GM21737 (cell line): Measurements from ENCODE around the gene STK4.
"Not testable (repeated sequence)": the region's sequence is repeated elsewhere in the genome, so short reads cannot be mapped to it uniquely, and the experiment has no call there.

ENCODE experiments used
- ATAC-seq: cut with Tn5 transposase; IDR thresholded peaks from one replicate; pipeline ENCODE4 v1.9.1; 2021; ENCODE audit warnings: mild to moderate bottlenecking, moderate library complexity; ENCODE audit not compliant: unreplicated experiment

Gene STK4

DNA sequence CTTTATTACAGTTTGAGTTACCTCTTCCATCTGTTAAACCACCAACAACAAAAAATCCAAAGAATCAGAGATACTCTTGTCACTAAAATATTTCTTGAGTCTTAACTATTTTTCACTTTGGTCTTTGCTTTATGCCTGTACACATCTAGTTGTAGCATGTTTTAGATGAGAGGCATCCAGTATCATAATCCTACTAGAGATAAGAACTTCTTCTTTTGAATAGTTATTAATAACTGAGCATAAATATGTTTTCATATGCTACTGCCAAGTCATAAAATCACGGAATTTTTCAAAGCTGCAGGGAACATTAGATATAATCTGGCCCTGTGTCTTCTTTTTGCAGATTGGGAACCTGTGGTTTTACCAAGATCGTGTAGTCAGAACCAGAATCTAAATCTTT lies 55.3 kb downstream of the STK4 start:
- no peak for ATAC-seq

DNA sequence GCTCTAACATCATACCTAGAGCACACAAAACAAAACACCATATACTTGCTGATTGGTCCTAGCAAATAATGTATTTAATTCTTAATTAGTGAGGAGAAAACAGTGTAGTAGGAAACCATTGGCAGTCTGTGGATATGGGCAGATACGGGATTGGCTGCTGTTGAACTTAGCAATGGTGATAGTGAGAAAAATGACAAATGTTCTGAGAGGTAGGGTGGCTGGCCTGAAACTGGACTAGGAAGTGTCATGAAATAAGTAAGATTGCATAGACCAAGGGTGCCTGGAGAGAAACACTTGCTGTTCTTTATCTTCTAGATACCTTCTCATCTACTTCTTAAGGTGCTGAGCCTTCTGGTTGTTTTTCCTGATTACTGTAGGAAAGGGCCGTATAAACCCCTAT lies 56.8 kb downstream of the STK4 start:
- not testable (repeated sequence) for ATAC-seq

DNA sequence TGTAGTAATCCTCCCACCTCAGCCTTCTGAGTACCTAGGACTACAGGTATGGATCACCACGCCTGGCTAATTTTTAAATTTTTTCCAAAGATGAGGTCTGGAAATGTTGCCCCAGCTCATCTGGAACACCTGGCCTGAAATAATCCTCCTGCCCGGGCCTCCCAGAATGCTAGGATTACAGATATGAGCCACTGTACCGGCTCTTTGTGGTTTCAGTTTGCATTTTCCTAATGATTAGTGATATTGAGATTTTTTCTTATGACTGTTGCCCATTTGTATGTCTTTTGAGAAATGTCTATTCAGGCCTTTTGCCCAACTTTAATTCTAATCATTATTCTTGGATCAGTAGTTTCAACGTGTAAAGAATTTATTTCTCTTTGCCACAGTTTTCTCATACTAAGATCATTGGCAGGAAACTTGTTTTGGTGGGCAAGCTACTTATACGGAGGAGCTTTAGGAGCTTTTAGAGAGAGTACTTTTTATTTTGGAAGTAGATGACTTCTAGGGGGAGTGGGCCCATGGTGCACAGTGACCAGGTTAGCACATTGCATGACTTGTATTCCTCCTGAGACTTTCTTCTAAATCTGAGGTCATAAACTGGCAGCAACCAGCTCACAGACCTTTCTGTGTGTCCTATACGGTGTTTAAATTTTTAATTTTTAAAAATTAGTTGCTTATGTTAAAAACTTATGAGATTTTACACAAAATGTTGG lies 62.3 kb downstream of the STK4 start:
- no peak for ATAC-seq

DNA sequence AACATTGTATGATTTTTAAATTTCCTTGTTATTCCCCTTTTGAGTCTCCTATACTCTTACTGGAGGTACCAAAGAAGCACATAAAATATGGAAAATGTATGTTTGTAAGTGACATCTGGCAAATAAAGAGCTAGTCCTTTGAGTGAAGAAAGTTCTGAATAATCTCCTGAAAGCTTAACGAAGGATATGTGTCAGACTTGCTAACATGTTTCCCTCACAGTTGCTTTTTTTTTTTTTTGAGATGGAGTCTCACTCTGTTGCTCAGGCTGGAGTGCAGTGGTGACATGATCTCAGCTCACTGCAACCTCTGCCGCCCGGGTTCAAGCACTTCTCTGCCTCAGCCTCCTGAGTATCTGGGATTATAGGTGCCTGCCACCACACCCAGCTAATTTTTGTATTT lies 63.6 kb downstream of the STK4 start:
- no peak for ATAC-seq

DNA sequence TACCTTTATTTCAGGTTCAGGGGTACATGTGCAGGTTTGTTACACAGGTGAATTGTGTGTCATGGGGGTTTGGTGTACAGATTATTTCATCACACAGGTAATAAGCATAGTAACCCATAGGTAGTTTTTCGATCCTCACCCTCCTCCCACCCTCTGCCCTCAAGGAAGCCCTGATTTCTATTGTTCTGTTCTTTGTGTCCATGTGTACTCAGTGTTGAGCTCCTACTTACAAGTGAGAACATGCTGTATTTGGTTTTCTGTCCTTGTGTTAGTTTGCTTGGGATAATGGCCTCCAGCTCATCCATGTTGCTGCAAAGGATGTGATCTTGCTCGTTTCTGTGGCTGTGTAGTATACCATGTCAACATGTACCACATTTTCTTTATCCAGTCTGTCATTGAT lies 66.0 kb downstream of the STK4 start:
- ATAC-seq: no peak

DNA sequence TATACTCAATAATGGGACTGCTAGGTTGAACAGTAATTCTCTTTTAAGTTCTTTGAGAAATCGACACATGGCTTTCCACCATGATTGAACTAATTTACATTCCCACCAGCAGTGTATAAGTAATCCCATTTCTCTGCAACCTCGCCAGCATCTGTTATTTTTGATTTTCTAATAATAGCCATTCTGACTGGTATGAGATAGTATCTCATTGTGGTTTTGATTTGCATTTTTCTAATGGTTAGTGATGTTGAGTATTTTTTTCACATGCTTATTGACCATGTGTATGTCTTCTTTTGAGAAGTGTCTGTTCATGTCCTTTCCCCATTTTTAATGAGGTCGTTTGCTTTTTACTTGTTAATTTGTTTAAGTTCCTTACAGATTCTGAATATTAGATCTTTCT lies 66.5 kb downstream of the STK4 start:
- ATAC-seq: no peak

DNA sequence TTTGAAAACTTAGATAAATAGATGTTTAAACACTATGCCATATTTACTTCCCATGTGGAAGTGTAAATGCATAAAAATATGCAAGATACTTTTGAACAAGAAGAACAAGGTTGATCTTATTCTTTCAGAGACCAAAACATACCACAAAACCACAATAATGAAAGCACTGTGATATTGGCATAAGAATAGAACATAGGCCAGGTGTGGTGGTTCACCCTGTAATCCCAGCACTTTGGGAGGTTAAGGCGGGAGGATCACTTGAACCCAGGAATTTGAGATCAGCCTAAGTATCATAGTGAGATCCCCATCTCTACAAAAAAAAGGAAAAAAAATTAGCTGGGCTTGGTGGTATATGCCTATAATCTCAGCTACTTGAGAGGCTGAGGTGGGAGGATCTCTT lies 68.1 kb downstream of the STK4 start:
- ATAC-seq: no peak

DNA sequence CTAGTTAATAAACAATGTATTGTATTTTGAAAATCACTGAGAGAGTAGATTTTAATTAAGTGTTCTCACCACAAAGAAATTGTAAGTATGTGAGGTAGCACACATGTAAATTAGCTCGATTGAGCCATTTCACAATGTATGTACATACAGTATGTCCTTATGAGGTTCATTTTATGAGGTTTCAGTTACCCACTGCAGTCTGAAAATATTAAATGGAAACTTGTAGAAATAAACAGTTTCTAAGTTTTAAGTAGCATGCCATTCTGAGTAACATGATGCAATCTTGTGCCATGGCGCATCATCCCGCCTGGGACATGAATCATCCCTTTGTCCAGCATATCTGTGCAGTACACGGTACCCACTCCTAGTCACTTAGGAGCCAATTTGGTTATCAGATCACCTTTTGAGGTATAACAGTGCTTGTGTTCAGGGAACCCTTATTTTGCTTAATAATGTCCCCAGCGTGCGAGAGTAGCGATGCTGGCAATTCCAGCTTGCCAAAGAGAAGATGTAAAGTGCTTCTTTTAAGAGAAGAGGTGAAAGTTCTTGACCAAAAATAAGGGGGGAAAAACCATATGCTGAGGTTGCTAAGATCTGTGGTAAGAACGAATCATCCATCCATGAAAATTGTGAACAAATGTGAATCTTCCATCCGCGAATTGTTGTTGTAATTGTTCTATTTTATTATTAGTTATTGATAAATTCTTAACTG lies 69.9 kb downstream of the STK4 start:
- no peak for ATAC-seq

DNA sequence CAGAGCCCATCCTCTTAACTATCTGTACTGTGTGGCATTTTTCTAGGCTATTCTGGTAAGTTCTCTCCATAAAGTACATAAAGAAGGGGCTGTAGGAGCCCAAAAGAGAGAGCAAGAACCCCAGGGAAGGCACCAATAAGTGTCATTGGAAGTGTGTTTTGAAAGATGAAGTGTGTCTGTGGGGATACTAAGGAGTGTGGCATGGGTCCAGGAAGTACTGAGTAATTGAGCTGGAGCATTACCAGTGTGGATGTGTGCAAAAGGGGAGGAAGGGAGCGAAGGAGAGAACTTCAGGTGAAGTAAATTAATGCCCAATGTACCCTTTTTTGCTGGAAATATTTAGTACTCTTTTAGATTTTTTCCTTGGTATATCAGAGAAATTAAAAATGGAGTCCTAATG lies 70.7 kb downstream of the STK4 start:
- ATAC-seq: no peak

DNA sequence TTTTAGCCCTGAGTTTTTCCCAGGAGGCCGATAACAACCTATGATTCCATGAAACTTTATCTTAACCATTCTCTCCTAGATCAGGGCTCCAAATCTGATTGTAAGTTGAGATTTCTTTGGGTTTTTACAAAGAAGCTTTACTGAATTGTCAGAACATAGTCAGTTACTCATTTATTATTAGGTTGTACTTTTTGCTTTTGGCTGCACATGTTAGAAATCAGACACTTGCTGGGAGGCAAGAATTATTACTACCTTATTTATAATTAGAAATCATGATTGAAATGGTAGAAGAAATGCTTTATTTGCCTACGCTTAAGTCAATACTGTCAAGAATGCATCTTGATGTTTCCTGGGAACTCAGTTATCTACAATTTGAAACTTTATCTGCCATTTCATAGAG lies 71.3 kb downstream of the STK4 start:
- ATAC-seq: no peak

DNA sequence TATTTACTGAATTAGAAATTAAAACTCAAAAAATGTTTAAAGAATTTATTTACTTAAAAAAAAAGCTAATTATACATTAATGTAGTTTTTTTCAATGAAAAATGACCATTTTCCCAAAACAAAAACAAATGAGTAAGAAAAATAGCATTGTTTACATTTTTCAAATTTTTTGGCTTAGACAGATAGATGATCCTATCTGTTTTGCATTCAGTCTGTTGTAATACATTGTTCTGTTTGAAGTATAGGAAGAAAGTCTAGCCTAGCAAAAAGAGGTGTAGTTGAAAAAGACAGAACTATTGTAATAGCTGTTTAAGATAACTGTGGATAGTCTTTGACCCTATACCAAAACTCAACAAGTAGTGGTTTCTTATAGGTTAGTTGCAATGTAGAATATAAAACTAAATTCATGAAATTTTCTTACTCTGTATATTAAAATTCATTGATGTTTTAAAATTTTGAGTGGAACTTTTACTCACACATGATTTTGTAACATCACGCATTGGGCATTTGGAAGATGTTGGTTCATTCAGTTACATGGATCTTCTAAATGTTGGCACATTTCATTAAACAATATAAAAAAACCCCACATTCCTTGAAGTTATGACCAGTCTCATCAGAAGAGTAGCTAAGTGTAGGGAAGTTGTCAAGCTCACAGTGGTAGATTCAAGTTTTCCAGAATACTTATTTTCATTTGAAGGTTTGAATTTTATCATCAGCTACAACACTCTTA lies 72.6 kb downstream of the STK4 start:
- ATAC-seq: no peak

DNA sequence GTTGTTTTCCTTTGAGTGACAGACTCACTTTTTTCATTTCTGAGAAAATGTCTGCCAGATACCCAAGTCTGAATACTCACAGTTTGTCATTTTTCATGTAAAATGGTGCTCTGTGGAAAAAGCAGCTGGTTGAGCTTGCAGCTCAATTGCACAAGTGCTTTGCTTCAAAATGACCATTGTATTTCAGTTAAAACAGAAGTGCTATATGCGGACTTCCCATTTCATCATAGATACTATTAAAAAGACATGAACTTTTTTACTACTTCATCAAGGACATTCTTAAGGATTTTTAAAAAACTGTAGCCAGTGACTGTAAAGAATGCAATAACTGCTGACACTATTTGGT lies 73.1 kb downstream of the STK4 start:
- no peak for ATAC-seq

DNA sequence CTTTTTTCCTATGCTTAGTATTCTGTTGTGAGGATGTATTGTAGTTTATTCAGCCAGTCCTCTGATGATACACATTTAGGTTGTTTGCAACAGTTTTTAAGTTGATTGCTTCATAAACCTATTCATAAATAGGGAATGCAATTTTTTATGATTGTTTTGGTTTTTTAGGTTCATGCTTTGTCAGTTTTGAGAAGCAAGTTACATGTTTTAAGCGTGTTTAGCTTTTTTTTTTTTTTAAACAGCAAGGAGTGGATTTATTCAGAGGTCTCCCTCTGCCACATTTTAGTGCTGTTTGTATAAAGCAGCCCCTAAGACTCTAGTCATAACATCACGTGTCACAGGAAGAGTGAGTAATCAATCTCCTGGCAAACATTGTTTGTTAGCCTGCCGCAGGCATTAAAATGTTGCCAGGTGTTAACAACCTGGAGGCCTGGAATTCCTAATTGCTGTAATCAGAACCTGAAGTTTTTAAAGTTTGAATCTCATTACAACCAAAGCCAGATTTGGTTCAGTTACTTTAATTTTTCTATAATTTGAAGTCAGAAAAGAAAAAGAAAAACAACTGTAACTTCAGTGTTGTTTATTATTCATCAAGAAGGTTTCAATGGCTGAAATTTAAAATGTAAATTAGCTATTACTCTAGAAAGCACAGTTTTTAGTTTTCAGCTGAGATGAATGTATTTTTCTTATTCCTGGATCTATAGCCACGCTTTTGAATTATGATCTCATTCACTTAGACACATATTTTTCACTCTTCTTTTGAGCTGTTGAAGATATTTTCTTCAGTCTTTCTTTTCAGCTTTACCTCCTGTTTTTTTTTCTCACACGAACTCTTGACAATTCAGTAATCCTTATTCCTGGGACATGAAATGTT lies 75.4 kb downstream of the STK4 start:
- ATAC-seq: no peak

DNA sequence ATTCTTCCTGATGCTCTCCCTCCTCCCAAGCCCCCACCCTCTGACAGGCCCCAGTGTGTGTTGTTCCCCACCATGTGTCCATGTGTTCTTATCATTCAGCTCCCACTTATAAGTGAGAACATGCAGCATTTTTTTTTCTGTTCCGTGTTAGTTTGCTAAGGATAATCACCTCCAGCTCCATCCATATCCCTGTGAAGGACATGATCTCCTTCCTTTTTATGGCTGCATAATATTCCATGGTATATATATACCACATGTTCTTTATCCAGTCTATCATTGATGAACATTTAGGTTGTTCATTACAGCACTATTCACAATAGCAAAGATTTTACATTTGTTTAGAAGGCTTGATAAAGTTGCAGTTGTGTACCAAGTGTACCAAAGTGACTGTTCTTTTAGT lies 76.7 kb downstream of the STK4 start:
- ATAC-seq: no peak

DNA sequence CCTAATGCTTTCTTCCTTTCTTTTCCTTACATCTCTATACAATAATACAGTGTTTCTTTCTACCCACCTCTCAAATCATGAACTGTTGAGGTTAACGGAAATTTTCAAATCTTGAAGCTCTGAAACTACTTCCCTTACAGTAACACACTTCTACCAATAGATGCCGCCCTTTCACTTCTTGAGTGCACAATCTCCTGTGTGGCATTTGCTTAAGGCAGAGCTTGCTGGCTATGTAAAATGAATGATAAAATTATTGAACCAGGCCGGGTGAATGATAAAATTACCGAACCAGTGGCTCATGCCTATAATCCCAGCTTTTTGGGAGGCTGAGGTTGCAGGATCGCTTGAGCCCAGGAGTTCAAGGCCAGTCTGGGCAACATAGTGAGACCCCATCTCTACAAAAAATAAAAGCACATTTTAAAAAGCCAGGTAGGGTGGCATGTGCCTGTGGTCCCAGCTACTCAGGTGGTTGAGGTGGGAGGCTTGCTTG lies 77.8 kb downstream of the STK4 start:
- no peak for ATAC-seq

DNA sequence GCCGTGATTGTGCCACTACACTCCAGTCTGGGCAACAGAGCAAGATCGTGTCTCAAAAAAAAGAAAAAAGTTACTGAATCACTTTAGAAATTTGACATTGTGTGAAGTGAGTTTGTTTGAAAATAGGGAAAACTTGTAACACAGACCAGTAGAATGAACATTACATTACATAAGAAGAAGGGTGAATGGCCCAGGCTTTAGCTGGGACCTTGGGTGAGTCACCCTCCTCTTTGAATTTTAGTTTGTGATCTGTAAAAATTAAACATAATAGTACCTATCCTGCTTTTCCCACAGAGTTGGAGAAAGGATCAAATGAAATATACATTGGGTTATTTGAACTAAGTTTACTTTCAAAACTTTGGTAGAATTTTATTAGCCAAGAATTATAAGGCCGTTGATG lies 78.3 kb downstream of the STK4 start:
- ATAC-seq: no peak

DNA sequence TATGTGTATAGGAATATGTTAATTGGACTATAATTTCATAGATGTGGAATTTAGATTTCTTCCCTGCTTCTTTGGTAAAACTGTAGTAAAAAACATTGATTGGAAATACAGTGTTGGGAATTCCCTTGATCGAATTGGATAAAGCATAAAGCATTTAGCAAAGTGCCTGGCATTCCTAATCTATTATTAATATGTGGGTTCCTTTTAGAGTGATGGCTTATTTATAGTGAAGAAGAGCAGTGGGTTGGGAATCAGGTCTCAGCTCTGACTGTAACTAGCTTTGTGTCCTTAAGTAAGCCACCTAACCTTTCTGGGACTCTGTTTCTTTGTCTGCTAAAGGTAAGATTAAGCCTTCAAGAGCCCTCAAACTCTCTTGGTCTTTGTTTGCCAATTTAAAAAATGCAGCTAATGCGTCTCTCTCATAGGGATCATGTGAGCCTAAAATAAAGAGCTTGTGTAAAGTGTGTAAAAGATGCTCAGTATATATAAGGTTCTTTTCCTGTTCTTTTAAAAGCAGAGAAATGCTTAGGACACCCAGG lies 81.3 kb downstream of the STK4 start:
- no peak for ATAC-seq

DNA sequence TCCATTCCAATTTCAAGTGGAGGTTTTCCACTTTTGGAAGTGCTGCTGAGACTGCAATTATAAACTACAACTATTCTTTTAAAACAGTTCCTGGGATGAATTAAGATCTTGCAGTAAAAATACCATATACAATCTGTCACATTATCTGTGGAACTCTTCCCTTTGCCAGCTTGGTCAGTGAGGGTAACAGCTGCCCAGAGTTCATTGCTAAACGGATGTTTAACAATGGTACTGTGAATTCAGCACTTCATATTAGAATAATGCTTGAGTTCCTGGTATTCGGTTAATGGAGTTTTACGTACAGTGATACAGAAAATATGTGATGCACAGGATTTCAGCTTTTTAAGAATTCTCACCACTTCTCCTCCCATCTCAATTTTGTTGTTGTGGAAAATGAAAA lies 83.1 kb downstream of the STK4 start:
- no peak for ATAC-seq

DNA sequence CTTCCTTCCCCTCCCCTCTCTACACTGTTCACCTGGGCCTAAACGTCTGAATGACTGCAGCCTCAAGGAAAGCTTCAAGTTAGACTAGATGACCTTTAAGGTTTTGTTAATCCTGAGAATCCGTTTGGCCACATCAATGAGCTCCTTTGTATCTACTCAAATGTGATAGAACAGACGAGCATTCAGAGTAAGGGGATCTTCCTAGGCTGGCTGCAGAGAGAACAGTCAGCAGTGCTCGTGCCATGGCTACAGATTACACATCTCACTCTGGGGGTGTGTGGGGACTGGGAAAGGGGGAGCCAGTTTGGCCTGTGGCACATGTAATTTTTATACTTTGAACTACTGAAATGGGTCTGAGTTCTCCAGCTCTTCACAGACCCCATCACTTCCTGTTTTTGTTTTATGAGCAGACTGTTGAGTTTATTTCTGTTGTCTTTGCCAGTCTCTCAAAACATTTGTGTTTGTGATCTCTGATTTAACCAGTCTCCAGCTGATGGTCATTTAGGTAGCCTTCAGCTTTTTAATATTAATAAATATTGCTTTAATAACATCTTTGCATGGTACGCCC lies 83.7 kb downstream of the STK4 start:
- no peak for ATAC-seq

DNA sequence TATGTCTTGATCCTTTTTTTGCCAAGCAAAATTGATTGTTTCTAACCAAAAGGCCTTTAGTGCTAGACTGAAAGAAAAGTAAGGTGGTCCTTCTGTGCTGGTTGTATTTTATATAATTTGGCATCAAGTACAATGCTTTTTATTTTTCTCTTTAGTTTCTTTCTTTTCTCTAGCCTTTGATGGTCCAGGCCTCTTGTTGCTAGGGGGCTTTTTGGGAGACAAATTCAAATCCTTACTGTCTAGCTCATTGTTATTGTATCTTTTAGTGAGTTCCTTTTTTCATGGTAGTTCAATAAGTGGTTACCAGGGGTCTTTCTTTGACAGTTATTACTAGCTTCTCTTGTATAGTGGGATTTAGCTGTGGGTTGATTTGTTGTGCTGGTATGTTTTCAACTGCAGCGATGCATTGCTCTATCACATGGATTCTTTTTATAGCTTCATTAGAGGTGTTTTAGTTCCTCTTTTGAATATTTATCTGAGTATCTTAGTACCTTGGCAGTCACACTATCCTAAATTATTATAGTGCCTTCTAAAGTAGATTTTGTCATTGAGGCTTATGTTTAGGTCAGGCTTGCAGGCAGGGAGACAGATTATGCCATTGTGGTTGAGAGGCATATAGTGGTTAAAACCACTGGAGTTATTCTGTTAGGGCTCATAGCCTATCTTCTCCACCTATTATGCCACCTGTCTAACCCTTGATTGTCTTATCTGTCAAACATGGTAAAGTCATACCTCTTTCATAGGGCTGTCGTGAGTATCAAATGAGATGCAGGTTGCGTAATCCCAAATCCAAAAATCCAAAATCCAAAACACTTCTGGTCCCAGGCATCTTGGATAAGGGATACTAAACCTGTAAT lies 85.1 kb downstream of the STK4 start:
- no peak for ATAC-seq
